ENCODE results near the gene UBXN7. TPM values are rescaled to one million over a fixed set of nuclear protein-coding genes. Genes with fewer than 3 reads are reported as not detected.
A peak's percentile ranks its signal among the peaks of the same experiment; 100 is the strongest.
"Not testable (repeated sequence)": the region's sequence is repeated elsewhere in the genome, so short reads cannot be mapped to it uniquely, and the experiment has no call there.

Gene UBXN7
- total RNA-seq, 1 donor from 2014 or later: 82.7 TPM

DNA sequence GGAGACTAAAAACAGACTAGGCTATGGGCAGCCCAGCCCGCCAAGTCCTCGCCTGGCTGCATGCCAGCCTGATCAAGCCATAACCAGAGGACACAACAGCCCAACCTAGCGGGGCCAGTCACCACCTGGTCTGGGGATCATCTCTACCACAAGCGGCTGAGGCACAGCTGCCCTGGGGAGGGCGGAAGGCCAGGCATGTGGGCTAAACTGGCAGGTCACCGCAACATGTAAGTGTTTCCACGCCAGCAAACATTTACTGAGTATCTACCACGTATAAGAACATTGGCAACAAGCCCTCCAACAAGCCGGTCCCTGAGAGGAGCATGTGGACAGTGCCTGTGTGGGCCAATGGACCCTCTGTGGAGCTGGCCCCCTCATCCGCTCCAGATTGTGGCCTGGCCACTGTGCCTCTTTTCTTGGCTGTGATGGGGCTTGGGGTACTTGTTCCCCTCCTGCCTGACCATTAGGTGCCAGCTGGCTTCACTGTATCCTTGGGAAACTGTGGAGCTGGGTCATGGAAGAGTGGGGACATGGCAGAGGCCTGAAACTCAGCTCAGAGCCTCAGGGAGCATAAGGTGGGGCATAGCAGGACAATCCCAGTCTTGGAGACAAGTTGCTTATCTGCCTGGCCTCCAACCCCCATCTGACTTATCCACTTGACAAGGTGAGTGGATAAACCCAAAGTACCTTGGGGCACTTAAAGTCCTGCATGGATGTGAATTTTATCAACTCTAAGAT is 9.0 kb downstream of the UBXN7 start:
- Mint-ChIP-seq H3K4me1 (peaks cover 19% of the 10 kb centered on the region), H3K27me3 (ENCODE audit: low read depth) (no peaks in the 10 kb centered on the region), H3K9me3 (peaks cover 3% of the 10 kb centered on the region), H3K36me3 (ENCODE audit: low read depth) (peaks cover 12% of the 10 kb centered on the region), H3K4me3 (no peak overlapping the region), H3K27ac (ENCODE audit: unreplicated experiment) (peak overlapping the region; percentile 59)
- TF ChIP-seq, protein P1, sequence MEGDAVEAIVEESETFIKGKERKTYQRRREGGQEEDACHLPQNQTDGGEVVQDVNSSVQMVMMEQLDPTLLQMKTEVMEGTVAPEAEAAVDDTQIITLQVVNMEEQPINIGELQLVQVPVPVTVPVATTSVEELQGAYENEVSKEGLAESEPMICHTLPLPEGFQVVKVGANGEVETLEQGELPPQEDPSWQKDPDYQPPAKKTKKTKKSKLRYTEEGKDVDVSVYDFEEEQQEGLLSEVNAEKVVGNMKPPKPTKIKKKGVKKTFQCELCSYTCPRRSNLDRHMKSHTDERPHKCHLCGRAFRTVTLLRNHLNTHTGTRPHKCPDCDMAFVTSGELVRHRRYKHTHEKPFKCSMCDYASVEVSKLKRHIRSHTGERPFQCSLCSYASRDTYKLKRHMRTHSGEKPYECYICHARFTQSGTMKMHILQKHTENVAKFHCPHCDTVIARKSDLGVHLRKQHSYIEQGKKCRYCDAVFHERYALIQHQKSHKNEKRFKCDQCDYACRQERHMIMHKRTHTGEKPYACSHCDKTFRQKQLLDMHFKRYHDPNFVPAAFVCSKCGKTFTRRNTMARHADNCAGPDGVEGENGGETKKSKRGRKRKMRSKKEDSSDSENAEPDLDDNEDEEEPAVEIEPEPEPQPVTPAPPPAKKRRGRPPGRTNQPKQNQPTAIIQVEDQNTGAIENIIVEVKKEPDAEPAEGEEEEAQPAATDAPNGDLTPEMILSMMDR (conservative IDR thresholded peaks at IDR 0.05): no peak
- DNase-seq (ENCODE audit: low read depth, low spot score): no peak

DNA sequence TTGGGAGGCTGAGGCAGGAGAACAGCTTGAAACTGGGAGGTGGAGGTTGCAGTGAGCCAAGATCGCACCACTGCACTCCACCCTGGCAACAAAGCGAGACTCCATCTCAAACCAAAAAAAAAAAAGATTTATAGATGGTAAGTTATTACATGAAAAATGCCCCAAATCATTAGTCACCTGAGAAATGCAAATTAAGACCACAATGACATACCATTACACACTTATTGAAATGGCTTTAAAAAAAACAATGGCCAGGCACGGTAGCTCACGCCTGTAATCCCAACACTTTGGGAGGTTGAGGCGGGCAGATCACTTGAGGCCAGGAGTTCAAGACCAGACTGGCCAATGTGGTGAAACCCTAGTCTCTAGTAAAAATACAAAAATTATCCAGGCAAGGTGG is 10.6 kb downstream of the UBXN7 start:
- not testable (repeated sequence) for H3K36me3 Mint-ChIP-seq (ENCODE audit: low read depth); H3K27me3 Mint-ChIP-seq (ENCODE audit: low read depth); H3K4me3 Mint-ChIP-seq; H3K9me3 Mint-ChIP-seq; DNase-seq (ENCODE audit: low read depth, low spot score); H3K27ac Mint-ChIP-seq (ENCODE audit: unreplicated experiment)
- peaks cover 15% of the 10 kb centered on the region for H3K4me1 Mint-ChIP-seq

DNA sequence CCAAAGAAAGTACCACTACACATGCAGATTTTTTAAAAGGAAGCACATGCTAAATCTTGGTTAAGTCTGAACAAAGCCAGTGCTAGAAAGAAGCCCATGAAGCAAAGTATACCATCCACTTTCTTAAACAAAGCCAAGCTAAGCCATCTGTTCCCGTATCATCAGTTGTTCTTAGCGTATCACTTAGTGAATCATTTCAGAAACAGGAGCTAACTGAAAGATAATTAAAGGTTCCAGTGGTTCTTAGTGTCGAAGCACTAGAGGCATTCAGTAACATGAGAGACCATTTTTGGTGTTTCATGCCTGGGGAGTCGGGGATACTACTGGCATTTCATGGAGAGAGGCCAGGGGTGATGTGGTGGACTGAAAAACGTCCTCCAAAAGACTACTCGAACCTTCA is 12.8 kb downstream of the UBXN7 start:
- H3K4me3 Mint-ChIP-seq: no peak overlapping the region
- TF ChIP-seq, protein P1 (conservative IDR thresholded peaks at IDR 0.05): no peak
- DNase-seq (ENCODE audit: low read depth, low spot score): no peak
- no peaks in the 10 kb centered on the region for H3K27me3 Mint-ChIP-seq (ENCODE audit: low read depth)
- peaks cover 11% of the 10 kb centered on the region for H3K36me3 Mint-ChIP-seq (ENCODE audit: low read depth)
- no peak overlapping the region for H3K27ac Mint-ChIP-seq (ENCODE audit: unreplicated experiment)
- H3K4me1 Mint-ChIP-seq: peaks cover 8% of the 10 kb centered on the region
- H3K9me3 Mint-ChIP-seq: peaks cover 3% of the 10 kb centered on the region

DNA sequence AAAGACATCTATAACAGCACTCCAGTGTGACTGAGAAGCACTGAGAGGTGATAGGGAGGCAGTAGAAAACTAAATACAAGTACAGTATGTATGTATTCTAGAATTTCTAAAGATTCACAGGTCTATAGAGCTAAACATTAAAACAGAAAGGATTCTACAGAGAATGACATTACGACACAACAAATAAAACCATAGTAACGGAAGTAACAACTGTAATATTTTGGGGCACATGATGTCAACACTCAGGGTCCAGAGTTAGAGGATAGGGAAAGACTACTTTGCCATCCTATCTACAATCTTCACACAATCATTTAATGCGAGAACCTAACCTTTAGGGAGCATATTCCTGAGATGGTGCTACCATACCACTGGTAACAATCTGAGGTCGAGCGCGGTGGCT is 13.6 kb downstream of the UBXN7 start:
- peaks cover 3% of the 10 kb centered on the region for H3K9me3 Mint-ChIP-seq
- peaks cover 13% of the 10 kb centered on the region for H3K36me3 Mint-ChIP-seq (ENCODE audit: low read depth)
- TF ChIP-seq, protein P1 (conservative IDR thresholded peaks at IDR 0.05): no peak

DNA sequence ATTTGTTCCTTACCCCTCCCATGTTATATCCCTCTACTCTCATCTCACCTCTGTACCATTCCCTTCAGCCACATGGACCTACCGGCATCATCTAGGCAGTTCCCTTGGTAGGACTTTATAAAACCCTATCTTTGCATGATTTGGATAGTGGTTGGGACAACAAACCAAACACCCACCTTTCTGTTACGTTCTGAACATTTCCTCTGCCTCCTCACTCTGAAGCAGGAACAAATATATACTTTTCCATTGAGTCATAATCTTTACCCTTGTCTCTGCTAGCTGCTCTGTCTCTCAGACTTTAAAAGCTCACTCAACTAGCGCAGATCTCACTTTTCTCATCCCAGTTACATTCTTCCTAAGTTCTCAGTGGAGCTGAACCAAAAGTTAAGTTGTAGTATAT is 17.8 kb downstream of the UBXN7 start:
- peaks cover 21% of the 10 kb centered on the region for H3K36me3 Mint-ChIP-seq (ENCODE audit: low read depth)
- H3K9me3 Mint-ChIP-seq: peaks cover 6% of the 10 kb centered on the region
- no peak overlapping the region for H3K27ac Mint-ChIP-seq (ENCODE audit: unreplicated experiment)
- H3K4me3 Mint-ChIP-seq: no peak overlapping the region
- H3K27me3 Mint-ChIP-seq (ENCODE audit: low read depth): no peaks in the 10 kb centered on the region
- H3K4me1 Mint-ChIP-seq: no peaks in the 10 kb centered on the region
- DNase-seq (ENCODE audit: low read depth, low spot score): no peak
- TF ChIP-seq, protein P1 (conservative IDR thresholded peaks at IDR 0.05): no peak

More for the DNA sequence above, 13.6 kb downstream of the UBXN7 start:
- Mint-ChIP-seq H3K4me3 (no peak overlapping the region), H3K4me1 (peaks cover 8% of the 10 kb centered on the region), H3K27me3 (ENCODE audit: low read depth) (no peaks in the 10 kb centered on the region), H3K27ac (ENCODE audit: unreplicated experiment) (no peak overlapping the region)
- no peak for DNase-seq (ENCODE audit: low read depth, low spot score)

DNA sequence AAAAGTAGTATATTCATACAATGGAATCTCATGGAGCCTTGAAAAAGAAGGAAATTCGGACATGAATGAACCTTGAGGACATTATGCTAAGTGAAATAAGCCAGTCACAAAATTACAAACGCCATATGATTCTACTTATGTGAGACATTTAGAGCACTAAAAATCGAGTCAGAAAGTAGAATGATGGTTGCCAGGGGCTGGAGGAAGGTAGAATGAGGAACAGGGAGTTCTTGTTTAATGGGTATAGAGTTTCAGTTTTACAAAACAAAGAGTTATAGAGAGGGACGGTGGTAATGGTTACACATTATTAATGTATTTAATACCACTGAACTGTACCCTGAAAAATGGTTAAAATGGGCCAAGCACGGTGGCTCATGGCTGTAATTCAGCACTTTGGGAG is 19.5 kb downstream of the UBXN7 start:
- no peak for DNase-seq (ENCODE audit: low read depth, low spot score)
- Mint-ChIP-seq H3K36me3 (ENCODE audit: low read depth) (peaks cover 22% of the 10 kb centered on the region), H3K4me1 (no peaks in the 10 kb centered on the region), H3K27me3 (ENCODE audit: low read depth) (no peaks in the 10 kb centered on the region), H3K9me3 (peaks cover 9% of the 10 kb centered on the region), H3K4me3 (no peak overlapping the region), H3K27ac (ENCODE audit: unreplicated experiment) (no peak overlapping the region)
- TF ChIP-seq, protein P1 (conservative IDR thresholded peaks at IDR 0.05): no peak
